ENCODE results near the gene KAZN.
"Not testable (repeated sequence)": the region's sequence is repeated elsewhere in the genome, so short reads cannot be mapped to it uniquely, and the experiment has no call there.

KAZN gene

DNA sequence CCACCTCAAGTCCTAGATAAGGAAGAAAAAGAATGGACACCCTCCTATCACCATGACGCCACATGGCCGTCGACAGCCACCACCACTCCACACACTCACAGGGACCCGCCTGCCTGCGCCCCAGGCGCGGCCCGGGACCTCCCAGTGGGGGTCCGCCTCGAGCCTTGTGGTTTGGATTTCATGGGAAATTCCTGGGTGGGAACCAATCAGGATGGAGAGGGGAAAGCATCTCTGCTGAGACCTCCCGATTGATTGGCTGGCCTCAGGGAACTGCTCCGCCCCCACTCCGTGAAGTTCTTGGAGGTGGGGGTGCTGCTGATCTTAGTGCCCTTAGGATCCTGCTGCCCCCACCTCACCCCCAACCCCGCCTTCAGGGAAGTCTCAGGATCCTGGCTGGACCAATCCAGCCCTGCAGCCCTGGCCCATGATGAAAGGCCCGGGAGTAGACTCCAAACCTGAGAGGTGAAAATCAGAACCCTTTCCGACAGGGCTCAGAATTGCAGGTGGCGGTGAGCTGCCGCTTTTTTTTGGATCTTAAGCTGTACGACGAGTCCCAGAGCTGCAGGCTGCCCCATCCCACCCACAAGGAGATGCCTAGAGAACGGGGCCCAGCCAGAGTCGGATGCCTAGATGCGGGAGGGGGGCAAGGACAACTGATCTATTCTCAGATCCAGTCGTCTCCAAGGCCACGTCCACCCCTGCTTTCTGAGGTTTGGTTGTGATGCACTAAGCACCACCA lies 526.0 kb downstream of the KAZN start:
- no peak for DNase-seq

DNA sequence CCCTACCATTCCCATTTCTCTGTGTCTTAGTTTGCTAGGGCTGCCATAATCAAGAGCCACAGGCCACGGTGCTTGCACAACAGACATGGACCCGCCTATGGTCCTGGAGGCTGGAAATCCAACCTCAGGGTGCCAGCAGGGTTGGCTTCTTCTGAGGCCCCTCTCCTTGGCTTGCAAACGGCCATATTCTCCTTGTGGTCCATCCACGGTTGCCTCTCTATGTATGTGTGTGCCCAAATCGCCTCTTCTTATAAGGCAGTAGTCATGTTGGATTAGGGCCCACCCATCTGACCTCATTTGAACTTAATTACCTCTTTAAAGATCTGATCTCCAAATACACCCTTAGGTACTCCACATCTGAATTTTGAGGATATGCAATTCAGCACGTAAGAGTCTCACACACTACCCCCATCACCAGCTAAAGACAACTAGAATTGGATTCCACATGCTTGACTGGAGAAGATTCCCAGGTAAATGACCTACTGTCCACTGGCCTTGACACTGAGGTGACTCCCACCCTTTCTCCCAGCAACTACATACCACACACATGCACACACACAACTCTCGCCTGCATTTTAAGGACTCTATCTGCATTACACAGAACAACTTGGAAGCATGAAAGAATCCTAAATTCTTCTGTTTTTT lies 526.7 kb downstream of the KAZN start:
- no peak for DNase-seq

DNA sequence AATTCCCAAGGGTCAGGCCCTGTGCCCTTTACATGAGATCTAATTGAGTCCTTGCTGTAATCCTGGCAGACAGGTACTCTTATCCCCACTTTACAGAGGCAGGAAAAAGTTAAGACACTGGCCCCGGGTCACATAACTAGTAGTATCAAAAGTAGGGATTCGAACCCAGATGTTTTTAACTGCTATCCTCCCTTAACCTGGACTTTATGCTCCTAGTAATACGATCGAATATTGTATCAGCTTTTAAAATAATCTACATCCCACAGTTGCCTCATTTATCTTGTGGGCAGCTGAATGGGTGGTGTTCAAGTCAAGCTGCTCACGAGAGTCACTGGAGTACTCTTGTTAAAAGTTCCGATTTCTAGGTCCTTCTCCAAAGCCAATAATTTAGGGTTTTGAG lies 529.6 kb downstream of the KAZN start:
- no peak for DNase-seq

DNA sequence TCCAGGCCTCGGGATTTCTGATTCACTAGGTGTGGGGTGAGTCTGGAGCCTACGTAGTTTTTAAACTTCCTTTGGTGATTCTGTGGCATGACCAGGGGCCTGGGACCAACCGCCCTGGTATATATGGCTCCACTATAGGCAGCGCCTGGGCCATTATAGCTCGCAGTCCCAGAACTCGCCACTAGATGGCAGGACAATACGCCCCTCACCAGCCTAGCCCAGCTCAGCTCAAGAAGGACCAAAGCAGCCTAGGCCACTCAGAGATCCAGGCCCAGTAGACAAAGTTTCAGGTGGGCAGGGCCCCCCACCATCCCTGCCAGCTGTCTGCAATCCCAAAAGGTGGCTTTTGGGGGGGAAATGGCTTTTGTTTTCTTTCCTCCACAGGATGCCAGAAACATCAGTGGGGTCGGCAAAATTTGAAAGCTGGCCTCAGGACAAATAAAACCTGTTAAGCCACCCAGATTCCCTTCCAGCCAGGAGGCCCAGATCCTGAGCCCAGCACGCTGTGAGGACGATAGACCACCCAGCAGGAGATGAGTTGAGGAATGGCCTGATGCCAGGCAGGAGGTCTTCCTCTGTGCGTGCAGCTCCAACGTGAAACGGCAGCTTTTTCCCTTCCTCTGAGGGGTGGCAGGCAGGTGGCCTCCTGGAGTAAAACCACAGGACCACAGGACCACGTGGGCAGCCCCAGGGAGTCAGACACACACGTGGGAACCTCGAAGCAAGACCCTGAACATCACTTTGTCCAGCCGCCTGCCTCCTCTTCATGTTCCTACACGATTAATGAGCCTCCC lies 530.2 kb downstream of the KAZN start:
- peak; percentile 63 to 98 for DNase-seq

DNA sequence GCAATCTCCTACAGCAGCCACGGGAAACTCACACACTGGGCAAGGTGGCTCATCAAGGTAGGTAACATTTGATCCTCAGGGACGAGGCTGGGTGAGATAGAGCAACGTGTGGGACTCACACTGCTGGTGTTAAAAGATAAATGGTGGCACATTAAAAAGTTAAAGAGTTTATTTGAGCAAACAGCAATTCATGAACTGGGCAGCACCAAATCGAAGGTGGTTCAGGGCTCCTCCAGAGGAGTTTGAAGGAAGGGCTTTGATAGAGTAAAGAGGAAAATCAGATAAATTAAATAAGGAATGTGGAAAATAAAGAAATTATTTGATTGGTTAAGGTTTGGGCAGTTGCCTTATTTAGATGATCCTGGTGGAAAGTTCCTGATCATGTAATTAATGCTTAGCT lies 531.5 kb downstream of the KAZN start:
- DNase-seq: no peak

DNA sequence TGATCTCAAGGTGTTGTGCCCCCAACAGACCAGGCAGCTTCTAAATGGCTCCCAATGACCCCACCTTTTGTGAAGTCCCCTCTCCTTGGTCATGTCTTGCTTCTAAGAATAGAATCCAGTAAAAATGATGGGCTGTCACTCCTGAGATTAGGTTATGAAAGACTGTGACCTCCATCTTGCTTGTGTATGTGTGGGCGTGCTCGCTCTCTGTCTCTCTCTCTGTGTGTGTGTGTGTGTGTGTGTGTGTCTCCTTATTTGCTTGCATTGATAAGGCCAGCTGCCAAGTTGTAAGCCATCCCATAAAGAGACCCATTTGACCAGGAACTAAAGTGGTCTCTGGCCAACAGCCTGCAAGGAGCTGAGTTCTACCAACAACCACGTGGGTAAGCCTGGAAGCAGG lies 532.1 kb downstream of the KAZN start:
- no peak for DNase-seq

DNA sequence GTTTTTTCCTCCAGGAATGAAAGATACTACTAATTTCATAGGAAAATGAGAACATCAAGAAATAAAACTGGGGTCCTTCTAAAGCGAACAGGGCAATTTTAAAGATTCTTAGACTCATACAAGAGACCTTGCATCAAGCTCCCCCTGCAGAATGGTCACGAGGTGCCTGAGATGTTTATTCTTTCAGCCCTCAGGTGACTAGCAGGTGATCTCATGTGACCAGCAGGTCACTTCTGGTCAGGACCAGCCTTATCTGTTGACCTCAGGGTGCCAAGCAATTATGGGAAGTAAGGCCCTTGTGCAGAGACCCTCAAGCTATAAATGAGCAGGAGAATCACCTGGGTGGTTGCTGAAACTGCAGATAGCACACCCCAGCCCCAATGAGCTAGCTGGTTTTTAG lies 534.5 kb downstream of the KAZN start:
- DNase-seq: no peak

DNA sequence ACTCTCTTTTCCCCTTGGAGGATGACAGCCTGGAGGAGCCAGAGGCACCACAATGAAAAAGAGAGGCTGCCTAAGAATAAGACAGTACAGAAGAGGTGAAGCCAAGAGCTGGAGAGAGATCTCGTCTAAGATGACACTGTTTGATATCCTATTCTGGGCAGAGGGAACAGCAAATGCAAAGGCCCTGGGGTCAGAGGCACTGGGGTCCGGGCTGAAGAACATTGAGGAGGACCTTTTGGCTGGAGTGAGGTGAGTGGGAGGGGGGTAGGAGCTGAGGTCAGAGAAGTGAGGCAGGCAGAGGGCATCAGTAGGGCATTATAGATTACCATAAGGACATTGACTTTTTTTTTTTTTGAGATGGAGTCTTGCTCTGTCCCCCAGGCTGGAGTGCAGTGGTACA lies 535.8 kb downstream of the KAZN start:
- DNase-seq: no peak

DNA sequence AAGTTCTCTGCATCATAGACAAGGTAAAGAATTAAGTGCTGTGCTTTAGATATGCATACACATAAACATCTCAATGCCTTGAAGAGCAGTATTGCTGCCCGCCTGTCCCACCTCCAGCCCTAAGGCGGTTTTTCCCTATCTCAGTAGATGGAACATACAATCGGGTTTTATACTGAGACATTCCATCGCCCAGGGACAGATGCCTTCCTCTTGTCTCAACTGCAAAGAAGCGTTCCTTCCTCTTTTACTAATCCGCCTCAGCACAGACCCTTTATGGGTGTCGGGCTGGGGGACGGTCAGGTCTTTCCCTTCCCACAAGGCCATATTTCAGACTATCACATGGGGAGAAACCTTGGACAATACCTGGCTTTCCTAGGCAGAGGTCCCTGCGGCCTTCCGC lies 537.1 kb downstream of the KAZN start:
- not testable (repeated sequence) for DNase-seq

DNA sequence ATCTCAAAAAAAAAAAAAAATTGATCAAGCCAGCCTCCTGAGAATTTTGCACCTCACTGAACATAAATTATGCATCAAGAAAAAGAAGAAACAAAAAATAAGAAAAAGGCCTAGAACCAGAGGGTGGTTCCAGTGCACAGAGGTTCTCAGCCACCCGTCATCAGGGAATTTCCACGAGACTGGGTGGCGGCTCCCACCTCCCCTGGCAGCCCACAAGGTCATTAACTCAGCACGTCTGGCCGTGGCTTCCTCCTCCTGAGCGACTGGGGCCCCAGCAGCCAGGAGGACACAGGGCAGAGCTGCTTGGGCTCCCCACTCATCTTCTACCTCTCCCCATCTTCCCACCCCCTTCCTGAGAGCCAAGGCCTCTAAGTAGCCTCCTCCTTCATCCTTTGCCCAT lies 539.3 kb downstream of the KAZN start:
- DNase-seq: peak; percentile 88

DNA sequence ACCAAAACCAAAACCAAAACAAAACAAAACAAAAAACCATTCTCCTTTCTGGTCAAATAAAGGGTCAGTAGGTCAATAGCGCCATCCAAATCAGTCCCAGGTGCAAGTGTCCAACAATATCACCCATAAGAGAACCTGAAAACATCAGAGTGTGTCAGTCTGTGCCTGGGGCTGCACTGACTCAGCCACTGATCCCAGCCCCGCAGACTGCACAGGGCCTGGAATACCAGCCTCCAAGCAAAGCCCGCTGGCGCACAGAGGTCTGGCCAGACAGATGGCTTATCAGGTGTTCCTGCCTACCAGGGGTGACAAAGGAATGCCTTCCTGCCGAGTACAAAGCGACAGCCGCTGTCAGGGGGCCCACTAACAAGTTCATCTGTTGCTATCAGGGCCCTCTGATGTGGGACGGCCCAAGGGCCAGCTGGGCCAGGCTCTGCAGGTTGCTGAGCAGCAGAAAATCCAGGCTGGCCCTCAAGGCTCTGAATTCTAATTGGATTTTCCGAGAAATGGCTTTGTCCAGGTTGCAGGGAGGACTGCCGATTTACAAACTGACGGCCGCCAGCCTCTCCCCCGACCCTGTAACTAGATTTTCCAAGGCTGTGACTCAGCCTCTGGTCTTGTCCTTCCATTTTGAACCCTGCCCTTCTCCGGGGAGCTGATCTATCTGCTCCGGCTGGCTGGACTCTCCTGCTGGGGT lies 541.3 kb downstream of the KAZN start:
- DNase-seq: no peak

DNA sequence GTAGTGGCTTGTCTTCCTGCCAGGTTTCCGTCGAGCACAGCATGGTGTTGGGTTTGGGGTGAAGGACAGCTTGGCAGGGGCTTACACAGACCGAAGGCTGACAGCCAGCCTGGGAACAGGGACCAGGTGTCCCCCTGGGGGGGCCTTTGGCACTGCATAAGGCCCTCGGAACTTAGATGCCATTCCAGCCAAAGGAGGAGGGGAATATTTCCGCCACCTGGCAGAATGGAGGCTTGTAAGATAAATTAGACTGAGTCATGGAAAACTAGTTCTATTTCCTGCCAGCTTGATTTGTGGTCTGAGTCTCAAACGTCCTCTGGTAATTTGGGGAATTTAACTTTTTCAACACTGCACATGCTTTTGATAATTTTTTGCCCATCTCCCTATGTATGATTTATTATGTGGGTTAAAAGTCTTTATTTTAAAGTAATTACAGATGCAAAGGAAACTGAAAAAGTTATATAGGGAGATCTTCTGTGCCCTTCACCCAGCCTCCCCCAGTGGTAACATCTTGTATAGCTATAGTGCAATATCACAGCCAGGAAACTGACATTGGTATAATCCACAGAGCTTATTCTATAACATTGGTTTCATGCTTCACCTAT lies 543.6 kb downstream of the KAZN start:
- peak; percentile 28 to 49 for DNase-seq

DNA sequence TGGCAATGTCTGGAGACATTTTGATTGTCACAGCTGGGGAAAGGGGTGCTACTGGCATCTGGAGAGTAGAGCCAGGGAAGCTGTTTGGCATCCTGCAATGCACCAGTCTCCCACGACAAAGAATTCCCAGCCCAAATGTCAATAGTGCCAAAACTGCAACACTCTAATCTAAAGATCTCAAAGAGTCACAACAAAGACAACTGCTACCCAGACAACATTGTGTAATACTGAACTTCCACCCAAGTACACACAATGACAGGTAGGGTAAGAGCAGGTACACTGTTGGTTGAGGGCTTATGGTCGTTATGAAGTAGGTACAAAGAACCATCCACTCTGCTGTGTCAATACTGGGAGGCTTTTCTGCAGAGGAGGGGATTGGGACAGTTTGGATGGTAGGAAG lies 546.8 kb downstream of the KAZN start:
- no peak for DNase-seq

DNA sequence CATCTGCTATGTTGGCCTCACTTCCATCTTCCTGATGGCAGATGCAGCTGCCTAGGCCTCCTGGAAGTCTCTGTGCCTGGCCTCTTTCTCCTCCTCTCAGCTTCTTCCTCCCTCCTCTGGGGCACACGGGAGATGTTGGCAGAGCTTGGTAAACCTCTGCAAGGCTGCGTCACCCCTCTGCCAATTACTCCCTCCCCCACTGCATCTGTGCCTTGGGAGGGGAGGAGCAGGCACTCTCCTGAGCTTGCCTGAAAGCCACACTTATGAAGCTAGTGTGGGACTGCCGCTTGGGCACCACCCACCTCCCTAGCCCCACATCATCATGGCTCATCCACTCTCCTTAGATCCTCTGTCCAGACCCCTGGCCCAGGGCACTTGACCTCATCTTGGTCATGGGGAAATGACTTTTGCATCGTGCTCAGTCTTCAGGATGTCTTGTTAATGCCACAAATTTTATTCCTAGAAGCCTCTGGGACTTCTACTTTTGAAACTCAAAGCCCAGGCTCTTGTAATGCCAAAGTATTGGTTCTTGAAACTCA lies 547.7 kb downstream of the KAZN start:
- no peak for DNase-seq

DNA sequence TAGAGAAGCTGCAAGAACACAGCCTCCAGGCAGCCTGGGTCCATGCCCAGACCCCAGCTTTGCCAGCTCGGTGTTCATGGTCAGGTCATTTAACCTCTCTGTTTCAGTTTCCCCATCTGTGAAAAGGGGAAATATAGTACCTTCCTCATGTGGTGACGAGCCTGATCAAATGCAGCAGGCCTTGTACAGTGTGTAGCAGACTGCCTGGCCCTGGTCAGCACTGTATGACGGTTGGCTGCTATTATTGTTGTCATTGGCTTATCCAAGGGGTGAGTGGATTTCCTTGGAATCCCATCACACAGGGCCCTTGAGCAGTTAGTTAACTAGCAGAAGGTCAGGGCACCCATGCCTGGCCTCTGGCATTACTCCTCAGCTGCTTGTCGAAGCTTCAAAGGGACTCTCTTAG lies 548.5 kb downstream of the KAZN start:
- DNase-seq: peak; percentile 34 to 38

DNA sequence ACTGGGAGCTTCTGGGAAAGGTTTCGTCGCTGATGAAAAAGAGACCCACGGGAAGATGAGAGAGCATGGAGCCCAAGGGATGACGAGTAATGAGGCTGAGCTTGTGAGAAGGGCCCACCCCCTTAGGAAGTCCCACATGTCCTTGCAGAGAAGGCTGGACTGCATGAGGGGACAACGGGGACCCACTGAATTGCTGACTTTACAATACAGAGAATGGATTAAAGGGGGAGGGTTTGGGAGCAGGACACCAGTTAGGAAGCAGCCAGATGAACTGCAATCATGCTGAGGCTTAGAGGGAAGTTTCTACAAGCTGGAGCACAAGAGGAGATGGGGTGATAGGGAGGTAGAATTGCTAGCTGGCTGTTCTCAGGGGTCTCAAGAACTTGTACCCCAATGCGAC lies 549.5 kb downstream of the KAZN start:
- no peak for DNase-seq

DNA sequence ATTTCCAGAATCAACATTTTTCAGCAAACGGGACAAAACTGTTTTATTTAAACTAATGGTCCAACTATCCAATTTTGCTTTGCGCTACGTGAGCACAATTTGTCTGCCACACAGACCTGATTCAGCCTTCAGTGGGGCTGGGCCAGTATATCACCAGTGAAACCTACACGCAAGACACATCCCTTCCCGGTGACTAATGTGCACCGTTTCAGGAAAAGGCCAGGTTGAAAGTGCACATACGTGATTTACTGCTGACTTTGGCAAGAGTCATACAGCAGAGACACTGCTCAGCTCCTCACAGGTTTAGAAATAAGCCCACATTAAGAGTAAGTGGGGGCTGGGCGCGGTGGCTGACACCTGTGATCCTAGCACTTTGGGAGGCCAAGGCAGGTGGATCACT lies 550.0 kb downstream of the KAZN start:
- DNase-seq: no peak

DNA sequence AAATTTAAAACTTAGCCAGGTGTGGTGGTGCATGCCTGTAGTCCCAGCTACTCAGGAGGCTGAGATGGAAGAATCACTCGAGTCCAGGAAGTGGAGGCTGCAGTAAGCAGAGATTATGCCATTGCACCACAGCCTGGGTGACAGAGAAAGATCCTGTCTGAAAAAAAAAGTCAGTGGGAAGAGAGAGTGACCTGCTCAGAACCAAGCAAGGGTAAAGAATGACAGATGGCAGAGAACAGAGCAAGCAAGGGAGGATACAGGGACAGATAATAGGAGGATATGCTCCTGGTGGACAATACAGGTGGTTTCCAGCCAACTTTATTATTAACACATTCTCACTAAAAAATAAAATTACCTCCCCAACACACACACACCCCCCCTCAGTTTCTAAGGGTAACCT lies 550.5 kb downstream of the KAZN start:
- DNase-seq: no peak

DNA sequence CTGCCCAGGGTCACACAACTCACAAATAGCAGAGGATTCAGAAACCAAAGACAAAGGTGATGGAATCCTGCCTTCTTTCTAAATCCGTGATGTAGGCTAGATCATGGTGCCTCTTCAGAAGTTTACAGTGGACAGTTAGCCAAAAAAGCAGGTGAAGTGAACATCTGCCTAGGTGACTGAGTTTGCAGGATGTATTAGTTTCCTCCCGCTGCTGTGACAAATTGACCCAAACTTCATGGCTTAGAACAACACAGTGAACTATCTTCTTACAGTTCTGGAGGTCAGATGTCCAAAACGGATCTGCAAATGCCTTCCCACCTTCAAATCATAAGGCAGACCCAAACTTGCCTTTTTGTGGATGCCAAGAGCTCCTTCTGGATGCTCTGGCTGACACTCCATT lies 551.9 kb downstream of the KAZN start:
- no peak for DNase-seq

DNA sequence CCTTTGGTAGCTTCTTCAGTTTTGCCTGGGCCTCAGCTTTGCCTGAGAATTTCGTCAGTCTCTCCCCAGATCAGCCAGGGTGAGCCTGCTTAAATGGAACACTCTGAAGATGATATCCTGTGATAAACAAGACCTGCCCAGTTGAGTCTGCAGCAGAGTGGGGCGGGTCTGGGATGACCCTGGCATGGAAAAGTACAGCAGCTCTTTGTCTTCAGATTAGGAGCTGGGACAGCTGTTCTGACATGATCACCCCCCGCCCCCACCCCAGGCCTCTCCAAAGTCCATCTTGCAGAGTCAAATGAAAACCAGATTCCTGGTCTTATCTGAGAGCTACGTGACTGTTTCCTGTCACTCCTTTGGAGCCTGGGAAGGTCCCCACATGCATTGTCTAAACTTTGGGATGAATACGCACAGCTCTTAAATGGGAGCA lies 552.9 kb downstream of the KAZN start:
- DNase-seq: no peak

DNA sequence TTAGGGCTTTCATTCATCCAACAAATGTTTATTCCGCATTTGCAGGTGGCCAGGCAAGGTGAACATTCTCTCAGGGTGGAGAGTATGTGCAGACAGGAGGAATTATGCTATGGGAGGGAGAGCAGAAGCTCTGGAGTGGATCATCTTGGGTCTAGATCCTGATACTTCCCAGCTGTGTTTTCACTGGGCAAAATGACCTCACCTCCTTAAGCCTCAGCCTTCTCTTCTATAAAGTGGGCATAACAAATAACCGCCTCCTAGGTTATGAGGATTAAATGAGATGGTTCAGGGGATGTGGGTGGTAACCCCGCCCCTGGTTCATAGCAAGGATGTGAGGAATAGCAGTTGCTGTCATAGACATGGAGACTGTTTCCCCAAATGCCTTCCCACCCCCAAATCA lies 553.4 kb downstream of the KAZN start:
- no peak for DNase-seq

DNA sequence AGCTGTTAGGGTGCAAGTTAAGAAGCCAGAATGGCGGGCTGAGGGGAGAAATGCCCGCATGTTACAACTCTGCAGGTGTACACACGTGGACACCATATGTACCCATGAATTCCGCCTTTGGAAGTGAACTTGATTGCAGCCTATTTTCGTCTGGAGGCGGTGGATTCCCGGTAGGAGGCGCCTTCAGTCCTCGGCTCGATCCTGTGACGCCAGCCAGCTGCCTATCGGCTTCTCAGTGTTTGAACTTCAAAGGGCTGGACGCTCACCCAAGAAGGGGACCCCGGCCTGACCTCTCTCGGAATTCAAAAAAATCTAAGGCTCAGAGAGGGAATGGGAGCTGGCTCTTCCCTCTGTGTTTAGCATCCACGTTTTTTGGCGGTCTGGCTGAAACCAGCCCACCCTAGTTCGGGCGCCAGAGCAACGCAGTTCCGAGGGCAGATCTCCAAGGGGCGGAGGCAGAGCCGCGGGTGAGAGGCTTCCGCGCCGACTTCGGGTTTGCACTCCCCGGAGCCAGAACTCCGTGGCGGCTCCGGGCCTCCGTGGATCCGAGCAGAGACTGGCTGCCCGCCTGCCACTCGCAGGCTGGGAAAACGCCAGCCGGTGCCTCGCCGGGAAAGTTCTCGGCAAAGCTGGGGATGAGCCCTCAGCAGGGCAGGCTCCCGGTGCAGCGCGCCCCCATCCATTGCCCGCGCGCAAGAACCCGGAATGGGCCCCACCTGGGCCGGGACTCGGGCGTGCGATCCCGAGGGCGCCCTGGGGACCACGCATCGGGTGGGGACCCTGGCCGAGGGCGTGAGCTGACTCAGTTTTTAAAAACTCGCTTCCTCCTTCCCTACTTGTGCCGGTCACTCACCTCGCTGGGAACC lies 554.1 kb downstream of the KAZN start:
- peak; percentile 73 to 77 for DNase-seq

Data from inflammatory macrophage treated with lipopolysaccharide for 1 hour (primary cell).